Fibroblast of skin of abdomen (primary cell): ENCODE measurements around the gene PROSER3.

ENCODE experiments used
- DNase-seq: peaks from one replicate; pipeline ENCODE4 v3.0.0-alpha.2; 2013

Gene PROSER3

GRCh38 chr19:35777961-35778360 is 20.0 kb downstream of the PROSER3 start:
- DNase-seq: no peak

GRCh38 chr19:35779033-35779432 is 21.1 kb downstream of the PROSER3 start:
- DNase-seq: no peak

- no peak for DNase-seq
Measured at GRCh38 chr19:35780058-35780457, 22.1 kb downstream of the PROSER3 start.

- no peak for DNase-seq
Measured at GRCh38 chr19:35780717-35781116, 22.7 kb downstream of the PROSER3 start.

- no peak for DNase-seq
Measured at GRCh38 chr19:35781650-35782049, 23.7 kb downstream of the PROSER3 start.

GRCh38 chr19:35782589-35782988 is 24.6 kb downstream of the PROSER3 start:
- DNase-seq: no peak

DNA sequence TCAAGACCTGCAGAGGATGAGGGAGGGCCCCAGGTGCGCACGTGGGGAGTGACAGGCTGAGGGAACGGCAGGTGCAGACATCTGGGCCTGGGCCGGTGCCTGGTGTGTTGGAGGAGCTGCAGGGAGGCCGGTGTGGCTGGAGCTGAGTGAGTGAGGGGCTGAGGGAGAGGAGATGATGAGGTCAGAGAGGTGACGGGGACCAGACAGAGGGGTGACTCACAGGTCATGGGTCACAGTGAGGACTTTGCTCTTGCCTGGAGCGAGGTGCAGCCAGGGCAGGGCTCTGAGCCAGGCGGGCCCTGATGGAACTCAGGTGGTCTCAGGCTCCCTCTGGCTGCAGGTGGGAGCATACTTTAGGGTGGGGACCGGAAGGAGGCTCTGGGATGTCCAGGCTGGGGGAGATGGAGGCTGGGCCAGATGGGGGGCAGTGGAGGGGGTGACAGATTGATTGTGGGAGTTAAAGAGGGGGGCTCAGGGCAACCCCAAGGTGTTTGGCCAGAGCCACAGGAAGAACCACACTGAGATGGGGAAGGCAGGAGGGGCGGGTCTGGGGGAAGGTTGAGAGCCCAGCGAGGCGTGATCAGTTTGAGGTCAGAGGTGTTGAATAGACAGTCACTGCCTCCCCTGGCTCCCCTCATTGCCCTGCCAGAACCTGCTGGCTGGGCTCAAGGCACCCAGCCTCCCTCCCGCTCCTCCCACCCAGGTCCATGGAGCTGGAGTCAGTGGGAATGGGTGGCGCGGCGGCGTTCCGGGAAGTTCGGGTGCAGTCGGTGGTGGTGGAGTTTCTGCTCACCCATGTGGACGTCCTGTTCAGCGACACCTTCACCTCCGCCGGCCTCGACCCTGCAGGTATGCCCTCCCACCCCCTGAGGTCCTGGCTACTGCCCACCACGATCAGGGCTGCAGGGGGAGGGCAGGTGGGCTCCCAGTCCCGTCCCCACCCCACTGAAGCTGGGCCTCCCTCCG is 25.8 kb downstream of the PROSER3 start:
- DNase-seq: no peak

DNA sequence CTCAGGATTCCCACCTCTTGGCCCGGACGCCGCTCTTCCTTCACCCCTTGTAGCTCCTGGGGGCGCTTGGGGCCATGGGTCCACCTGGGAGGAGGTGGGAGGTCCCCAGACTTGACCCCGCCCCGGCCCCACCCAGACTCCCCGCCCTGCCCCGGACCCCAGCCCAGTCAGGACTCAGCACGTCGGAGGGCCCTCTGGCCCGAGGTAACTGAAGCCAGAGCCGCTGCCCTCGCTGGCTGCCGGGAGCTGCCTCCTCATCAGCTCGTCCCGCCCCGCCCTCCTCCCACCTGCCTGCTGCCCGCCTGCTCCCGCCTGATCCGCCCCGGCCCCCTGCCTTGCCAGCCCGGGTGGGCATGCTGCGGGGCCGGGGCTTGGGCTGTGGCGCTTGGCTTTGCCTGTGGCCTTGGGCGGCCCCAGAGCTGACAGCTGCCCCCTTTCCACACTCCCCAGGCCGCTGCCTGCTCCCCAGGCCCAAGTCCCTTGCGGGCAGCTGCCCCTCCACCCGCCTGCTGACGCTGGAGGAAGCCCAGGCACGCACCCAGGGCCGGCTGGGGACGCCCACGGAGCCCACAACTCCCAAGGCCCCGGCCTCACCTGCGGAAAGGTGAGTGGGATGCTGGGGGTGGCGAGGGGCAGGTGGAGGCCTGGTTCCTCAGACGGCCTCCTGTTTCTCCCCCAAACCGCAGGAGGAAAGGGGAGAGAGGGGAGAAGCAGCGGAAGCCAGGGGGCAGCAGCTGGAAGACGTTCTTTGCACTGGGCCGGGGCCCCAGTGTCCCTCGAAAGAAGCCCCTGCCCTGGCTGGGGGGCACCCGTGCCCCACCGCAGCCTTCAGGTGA is 26.7 kb downstream of the PROSER3 start:
- DNase-seq: no peak

DNA sequence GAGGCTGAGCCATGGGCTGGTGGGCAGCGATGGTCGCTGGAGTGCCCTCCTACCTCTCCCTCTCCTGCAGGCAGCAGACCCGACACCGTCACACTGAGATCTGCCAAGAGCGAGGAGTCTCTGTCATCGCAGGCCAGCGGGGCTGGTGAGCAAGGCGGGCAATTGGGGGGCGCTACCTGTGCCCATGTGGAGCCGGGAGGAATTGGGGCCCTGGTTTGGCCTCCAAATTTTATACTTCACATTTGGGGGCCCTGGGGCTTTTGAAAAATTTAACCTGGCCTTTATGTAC is 27.3 kb downstream of the PROSER3 start:
- DNase-seq: no peak

- DNase-seq: no peak
Measured at GRCh38 chr19:35786299-35787160, 28.6 kb downstream of the PROSER3 start.

DNA sequence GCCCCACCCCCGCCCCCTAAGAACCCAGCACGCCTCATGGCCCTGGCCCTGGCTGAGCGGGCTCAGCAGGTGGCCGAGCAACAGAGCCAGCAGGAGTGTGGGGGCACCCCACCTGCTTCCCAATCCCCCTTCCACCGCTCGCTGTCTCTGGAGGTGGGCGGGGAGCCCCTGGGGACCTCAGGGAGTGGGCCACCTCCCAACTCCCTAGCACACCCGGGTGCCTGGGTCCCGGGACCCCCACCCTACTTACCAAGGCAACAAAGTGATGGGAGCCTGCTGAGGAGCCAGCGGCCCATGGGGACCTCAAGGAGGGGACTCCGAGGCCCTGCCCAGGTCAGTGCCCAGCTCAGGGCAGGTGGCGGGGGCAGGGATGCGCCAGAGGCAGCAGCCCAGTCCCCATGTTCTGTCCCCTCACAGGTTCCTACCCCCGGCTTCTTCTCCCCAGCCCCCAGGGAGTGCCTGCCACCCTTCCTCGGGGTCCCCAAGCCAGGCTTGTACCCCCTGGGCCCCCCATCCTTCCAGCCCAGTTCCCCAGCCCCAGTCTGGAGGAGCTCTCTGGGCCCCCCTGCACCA is 29.3 kb downstream of the PROSER3 start:
- DNase-seq: no peak

DNA sequence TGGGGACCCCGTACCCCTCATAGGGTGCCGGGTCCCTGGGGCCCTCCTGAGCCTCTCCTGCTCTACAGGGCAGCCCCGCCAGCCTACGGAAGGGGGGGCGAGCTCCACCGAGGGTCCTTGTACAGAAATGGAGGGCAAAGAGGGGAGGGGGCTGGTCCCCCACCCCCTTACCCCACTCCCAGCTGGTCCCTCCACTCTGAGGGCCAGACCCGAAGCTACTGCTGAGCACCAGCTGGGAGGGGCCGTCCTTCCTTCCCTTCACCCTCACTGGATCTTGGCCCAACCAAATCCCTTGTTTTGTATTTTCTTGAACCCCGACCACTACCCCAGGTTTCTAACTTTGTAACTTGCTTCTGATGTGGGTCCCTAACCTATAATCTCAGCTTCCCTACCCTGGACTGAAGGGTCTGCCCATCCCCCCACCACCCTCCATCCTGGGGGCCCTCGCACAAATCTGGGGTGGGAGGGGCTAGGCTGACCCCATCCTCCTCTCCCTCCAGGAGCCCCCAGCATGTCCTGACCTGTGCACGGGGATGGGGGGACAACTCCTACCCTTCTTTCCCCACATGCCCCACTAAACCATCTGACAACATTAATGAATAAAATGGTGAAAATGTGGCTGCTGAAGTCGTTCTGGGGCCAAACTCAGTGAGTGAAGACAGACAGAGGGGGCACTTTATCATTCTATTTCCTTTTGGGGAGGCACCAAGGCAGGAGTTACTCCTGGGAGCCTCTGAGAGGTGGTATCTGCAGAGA is 30.4 kb downstream of the PROSER3 start:
- no peak for DNase-seq

DNA sequence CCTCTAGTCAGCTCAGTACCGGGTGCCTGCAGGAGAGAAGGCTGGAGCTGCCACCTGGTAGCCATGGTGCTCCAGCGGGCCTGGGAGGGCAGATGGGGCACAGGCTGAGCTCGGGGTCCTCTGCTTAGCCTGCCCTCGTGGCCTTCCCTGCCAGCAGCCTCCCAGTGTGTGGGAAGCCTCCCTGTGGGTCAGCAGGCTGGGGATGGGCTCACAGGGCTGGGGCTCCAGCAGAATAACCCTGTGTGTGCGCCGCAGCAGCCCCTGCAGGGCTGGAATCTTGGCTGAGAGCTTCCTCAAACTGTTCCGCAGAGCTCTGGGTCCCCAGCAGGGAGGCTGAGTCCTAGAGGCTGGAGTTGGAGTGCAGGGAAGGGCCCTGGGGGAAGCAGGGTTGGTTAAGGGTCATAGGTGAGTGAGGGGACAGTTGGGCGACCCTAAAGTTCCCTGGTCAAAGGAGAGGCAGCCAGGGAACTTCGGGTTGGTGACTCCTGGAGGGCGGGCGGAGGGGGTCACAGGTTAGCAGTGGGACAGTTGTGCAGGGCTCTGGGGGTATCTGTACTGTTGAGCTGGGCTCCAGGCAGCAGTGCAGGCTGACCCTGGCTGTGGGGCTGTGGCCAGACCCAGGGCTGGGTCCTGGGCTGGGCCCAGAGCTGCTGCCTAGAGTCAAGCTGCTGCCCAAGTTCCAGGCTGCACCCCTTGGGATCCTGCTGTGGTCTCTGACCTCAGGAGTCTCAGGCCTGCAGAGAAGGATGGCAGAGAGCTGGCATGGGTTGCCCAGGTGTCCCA is 31.4 kb downstream of the PROSER3 start:
- no peak for DNase-seq

GRCh38 chr19:35789978-35790944 is 32.3 kb downstream of the PROSER3 start:
- DNase-seq: no peak

GRCh38 chr19:35790981-35791813 is 33.2 kb downstream of the PROSER3 start:
- no peak for DNase-seq

GRCh38 chr19:35791814-35792279 is 33.9 kb downstream of the PROSER3 start:
- DNase-seq: no peak

GRCh38 chr19:35792312-35792711 is 34.3 kb downstream of the PROSER3 start:
- no peak for DNase-seq

GRCh38 chr19:35792888-35793287 is 34.9 kb downstream of the PROSER3 start:
- no peak for DNase-seq
